Kidney capillary endothelial cell (primary cell): Measurements from ENCODE around the gene KRT33B.
A peak's percentile ranks its signal among the peaks of the same experiment; 100 is the strongest.
"Not testable (repeated sequence)": the region's sequence is repeated elsewhere in the genome, so short reads cannot be mapped to it uniquely, and the experiment has no call there.

Source experiments
- DNase-seq: peaks from one replicate; pipeline ENCODE4 v3.0.0-alpha.2; 2018; ENCODE audit warnings: low spot score

The KRT33B gene

DNA sequence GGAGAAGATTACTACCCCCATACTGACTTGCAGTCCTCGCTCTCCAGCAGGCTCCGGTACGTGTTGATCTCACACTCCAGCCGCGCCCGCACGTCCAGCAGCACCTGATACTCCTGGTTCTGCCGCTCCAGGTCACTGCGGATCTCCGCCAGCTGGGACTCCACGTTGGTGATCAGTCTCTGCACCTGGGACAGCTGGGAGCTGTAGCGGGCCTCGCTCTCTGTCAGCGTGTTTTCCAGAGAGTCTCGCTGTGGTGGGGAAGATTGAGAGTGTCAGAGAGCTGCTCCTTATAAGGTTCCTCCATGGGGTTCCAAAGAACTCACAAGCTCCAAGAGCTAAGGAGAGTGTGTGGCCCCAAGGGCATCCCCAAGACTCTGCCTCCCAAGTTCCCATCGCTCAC lies 23.2 kb downstream of the KRT33B start:
- not testable (repeated sequence) for DNase-seq

DNA sequence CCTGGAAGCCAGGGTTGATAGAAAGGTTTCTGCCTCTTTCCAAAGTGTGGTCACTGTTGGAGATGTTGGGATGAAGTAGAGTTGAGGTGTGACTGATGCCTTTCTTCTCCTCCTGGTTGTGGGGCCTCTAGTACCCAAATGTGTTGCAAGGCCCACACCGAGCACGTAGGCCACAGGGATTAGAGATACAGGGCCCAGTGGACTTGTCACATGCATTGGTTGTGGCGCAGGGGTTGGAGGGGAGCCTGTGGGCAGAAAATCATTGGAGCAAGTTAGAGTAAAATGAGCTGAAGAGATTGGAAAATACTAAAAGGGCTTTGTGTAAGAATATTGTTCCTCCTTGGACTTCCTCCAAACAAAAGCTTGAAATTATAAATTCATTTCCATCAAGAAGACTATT lies 23.6 kb downstream of the KRT33B start:
- no peak for DNase-seq

DNA sequence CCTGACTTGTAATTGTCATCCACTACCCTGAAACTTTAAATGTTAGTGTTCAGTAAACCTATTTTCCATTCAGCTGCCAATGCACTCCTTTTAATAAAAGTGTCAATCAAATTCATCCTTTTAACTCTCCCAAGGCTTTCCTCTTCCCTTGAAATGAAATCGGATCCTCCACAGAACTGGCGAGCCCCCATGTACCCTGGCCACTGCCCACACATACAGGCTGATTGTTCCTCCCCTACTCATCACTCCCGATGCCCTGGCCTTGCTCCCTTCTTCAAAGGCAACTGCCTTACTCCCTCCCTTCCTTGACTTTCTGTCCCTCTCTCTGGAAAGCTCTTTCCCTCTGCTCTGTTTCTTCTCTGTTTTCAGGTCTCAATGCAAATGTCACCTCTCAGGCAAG lies 26.6 kb downstream of the KRT33B start:
- DNase-seq, result no peak

DNA sequence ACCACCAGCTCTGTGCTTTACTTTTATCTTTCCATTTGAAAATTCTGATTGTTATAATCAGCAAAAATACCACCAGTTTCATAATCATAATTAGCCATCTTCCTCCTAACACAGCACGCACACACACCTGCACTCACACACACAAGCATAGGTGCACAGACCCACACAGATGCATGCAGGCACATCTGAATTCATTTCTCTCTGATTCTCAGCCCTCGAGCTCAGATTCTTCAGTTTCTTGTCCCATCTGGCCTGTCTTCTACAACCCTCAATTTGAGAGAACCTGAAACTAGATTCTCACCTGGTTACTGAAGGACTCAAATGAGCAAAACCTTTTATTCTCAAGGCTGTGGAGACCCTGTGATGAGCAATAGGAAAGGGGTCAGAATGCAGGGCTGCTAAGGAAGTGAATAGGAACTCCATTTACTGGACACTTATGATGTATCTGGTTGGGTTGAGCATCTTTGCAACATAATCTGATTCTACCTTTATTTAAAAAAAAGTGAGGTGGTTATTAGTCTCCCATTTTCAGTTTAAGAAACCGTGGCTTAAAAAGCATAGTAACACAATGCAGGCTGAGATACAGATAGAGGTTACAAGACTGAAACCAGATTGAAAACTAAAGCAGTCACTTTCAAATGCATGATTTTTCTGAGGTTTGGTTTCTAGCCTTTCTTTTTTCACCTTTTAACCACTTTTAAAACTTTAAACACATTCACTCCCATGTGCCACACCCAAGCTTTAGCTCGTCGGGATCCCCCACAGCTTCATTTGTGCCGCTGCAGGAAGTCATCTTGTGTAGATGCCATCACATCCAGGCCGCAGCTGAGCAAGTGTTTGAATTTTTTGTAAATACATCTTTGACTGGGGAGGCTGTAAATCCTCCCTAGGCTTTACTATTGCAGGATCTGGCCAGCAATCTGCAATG lies 28.4 kb downstream of the KRT33B start:
- DNase-seq, result no peak

DNA sequence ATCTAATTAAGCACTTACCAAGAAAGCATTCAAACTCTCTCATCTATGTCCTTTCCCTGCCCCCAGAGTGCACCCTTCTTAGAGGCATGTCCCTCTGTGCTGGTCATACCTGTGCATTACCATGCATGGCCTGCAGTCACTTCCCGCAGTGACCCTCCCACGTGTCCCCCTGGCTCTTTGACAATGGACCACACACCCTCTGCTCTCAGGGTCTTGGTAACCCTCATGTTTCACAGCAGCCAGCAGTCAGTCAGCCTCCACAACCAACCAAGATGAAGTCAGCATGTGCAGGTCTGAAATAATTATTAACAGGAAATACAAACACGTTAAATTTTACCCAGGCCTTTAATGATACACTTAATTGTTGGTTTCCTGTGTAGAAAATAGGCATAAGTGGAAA lies 29.1 kb downstream of the KRT33B start:
- no peak for DNase-seq

DNA sequence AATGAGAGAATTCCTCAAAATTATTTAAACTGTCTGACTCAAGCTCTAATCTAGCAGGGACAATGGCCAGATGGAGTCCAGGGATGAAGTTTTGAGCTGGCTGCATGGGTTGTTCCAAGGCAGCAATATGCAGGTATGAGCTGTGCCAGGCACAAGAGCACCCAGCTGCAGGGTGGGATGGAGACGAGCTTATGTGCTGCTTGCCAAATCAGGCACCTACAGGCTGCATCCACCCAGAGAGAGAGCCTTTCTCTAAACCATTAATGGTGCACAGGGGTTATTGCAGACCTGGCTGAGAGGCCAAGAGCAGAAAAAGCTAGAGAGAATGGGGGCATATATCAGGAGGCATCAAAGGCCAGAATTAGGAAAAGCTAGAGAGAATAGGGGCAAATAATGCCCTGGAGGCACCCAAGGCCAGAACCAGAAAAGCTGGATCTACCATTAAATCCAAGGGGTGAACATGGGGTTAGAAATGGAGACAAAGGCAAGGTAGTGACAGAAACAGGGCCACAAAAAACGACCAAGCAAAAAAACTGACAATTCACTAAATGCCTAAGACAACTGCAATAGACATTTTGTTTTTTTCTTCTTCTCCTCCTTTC lies 29.9 kb downstream of the KRT33B start:
- DNase-seq, result no peak

DNA sequence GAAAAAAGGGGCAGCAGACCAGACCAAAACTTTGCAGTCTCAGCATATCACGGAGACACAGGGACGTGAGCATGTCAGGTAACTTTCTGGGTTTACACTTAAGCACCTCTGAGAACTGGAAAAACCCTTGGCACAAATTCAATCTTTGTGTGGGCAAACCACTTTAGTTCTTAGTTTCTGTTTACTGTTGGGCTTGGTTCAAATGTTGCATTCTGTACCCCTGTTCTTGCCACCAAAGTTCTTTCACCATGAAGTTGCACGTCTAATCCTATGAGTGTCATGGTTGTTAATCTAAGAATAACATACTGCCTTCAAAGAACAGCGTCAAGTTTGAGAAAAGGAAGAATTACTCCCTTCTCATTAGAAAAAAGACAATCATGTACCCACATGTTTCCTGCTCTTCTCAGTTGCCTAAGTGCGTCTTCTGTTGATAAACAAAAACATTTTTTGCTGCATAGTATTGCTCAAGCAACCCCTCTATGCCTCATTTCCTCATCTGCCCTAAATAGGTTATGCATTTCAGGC lies 30.6 kb downstream of the KRT33B start:
- DNase-seq, result no peak

DNA sequence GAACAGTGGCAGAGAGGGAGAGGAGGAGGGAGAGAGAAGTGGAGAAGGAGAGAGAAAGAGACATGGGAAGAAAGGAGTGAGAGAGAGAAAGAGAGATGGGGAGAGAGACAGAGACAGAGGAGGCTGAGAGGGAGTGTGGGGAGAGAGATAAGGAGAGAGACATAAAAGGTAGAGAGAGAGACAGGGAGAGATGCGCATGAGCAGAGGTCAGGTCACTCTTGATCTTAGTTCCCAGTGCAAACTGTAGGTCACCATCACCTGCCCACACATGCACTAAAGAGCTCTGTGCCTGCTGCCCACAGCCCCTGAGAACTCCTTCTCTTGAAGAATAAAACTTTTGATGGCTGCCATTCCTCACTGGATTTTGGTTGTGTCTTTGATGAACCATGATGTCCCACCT lies 33.9 kb downstream of the KRT33B start:
- DNase-seq, result no peak

DNA sequence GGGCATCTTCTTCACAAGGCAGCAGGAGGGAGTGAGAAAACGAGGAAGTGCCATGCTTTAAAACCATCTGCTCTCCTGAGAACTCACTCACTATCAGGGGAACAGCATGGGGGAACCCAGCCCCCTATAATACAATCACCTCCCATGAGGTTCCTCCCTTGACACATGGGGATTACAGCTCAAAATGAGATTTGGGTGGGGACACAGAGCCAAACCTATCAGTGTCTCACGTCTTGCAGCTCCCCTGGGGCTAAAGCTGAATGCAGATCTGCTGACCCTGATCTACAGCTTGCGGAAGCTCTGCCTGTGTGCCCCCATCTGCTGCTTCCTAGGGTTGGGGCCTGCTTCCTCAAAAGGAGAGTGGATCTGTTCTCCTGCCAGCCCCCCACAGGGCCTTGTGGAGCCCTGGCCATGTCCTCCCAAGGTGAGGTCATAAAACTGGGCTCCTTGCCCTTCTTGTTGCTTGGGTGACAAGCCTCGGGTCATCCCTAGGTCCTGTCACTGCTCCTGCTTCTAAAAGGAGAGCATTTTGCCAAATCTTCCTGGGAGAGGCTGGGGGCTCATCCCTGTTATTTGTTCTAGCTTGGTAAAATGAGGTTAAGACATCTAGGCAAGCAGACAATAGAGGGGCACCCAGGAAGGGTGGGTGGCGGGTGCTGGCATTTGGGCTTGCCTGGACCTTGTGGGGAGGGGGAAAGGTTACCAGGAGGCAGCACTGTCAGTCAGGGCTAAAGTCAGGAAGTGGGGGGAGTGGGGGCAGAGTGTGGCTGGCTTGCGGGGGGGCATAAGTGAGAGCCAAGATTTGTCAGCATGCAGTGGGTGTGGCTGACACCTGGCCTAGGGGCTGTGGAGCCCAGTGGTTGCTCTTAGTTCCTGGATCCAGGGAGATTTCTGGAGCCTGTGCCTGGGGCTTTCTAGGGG lies 35.0 kb downstream of the KRT33B start:
- no peak for DNase-seq

DNA sequence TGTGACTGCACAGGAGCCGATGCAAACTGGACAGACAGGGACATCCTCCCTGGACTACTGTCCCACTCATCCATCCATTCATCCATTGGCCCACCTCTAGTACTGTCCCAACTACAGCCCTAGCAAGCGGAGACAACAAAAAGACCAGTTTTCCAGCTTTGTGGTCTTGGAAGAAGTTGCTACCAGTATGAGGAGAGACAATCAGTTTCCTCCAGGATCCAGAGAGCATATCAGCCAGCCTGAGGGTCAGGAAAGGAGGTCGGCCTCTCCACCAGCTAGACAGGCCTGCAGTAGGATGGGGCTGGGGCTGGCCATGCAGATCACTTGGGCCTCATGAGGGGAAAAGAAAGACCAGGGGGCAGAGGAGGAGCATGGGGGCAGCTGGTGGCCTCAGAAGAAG lies 35.8 kb downstream of the KRT33B start:
- no peak for DNase-seq

DNA sequence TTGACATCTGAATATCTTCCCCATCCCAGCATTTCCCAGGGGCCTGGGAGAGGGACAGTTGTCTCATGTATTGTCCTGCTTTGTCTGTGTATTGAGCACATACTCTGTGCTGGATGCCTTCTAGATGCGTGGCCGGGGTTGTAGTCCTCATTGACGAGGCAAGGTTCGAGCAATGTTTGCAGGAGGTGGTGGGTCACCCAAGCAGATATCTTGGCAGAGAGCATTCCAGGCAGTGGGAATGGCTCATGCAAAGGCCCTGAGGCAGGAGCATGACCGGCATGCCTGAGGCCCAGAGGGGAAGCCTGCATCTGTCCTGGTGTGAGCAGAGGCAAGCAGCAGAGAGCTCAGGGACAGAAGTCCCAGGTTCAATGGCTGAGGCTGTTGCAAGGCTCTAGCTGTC lies 36.5 kb downstream of the KRT33B start:
- DNase-seq, result no peak

DNA sequence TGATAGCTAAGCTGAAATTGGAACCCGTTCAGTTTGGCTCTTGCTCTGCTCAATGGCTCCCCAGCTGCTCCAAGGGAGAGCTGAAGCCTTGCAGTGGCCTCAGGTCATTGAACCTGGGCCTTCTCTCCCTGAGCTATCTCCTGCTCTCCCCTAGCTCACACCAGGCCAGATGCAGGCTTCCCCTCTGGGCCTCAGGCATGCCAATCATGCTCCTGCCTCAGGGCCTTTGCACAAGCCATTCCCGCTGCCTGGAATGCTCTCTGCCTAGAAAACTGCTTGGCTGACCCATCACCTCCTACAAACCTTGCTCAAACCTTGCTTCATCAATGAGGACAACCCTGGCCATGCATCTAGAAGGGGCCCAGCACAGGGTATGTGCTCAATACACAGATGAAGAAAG lies 37.4 kb downstream of the KRT33B start:
- DNase-seq, result no peak

DNA sequence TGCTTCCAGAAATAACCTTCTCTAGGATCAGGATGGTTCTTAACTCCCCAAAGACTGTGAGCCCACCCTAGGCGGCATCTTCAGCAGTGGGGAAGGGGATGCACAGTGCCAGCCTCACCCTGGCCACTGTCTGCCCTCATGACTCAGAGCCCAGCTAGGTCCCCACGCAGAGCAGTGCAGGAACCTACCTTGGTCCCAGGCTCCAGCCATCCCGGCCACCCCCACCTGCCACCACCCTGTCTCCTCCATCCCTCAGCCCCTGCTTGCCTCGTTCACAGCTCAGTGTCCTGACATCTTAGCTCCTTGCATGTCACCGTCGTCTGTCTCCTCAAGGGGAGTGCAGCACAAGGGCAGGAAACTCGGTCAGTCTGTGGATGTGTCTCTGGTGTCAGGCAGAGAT lies 38.0 kb downstream of the KRT33B start:
- no peak for DNase-seq

DNA sequence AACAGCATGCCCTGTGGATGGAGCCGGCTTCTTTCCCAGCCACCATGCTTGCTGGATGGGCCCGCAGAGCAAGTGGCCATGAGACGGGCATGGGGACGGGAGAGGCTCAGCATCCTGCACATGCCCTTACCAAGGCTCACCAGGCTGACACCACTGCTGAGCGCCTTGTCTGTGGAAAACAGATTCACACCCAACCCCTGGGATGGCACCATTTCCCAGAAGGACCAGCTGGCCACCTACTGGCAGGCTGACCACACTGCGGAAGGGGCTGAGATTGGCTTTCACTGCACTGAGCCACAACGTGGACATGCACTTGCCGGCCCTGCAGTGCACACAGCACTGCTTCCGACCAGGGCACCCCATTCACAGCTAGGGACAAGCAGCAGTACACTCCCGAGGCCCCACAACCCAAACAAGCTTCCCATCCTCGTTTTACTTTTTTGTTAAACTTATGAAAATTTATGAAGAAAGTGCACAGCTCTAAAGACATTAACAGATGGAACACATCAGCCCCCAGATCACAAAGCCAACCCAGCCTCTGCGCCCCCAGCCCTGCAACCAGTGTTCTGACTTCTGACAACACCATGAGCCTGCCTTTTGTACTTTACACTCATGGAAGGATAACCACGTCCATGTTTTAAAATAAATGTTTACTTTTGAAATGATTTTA lies 40.2 kb downstream of the KRT33B start:
- peak; percentile 40 for DNase-seq

DNA sequence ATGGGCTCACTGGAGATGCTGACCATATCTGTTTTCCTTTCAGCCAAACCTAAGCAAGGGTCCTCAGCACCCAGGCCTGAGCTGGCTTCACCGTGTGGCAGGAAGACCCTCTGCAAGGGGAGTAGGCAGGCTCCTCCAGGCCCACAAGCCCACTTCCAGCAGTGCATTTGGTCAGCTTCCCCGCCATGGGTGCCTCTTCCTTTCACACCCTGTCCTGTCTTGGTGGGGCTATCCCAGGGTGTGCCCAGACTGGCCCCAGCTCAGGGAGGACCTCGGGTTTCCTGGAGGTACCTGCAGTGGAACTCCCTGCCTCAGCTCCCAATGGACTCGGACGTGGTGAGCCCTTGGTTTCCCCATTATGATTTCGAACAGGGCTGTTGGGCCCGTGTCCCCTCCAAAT lies 41.4 kb downstream of the KRT33B start:
- DNase-seq, result no peak

DNA sequence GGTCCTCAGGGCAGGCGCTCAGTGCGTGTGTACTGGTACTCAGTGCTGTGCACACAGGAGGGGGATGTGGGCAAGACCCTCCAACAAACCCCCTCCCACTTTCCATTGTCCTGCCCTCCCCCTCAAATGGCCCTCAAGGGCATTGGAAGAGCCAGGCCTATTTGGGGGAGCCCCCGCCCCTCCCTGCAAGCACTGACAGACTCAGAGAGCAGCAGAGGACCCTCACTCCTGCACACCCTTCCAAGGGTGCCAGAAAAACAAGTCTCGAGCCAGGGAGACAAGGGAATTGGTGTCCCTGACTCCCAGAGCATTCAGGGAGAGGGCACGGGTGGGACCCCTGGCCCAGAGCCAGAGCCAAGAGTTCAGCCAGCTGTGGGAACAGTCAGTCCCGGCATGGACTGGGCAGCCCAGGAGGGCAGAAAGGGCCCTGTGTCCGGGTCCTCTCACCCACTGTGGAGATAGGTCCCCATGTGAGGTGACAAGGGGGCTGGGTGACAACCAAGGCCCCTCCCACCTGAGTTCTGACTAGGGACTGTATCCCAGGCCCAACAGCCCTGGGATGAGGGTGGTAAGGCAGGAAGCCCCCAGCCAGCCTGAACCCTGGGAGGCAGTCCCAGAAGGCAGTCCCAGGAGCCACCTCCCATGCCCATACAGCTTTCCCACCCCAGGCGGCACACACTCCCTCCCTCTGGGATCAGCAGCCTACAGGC lies 42.0 kb downstream of the KRT33B start:
- DNase-seq, result no peak

DNA sequence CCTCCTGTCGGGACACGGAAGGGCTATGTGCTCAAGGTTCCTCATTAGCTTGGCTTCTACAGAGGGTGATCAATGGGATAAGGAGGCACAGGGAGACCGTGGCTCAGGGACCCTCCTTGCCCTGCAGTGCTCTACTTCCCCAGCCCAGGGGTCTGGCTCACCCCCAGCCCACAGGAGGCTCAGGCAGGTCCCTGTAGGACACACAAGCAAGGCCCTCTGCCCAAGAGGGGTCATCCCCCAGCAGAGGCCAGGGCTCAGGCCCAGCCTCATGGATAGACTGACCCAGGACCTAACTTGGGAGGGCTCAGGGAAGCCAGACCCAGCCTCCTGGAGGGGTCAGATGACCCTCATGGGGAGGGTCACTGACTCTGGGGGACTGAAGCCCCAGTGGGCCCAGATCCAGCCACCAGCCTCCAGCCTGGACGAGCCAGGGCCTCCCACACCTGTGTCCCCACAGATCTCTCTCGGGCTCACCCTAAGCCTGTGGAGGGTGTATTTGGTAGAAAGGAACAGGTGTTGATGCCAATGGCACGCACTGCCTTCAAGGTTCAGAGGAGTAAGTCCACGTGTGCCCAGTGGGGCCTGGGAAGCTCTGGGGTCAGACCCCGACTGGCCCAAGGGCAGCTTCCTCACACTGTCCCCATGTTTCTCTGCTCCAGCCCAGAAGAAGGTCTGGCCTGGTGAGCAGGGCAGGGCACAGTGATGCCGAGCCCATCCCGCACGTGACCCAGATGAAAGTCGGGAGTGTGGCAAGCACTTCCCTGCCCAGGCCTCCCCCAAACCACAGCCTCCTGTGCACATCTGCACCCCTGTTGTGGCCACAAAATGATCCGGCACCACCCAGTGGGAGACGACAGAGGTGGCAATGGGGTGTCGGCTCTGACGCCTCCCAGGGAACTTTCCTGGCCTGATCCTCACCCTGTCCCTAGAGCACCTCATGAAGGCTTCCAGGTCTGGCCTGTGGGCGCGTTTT lies 43.2 kb downstream of the KRT33B start:
- no peak for DNase-seq

DNA sequence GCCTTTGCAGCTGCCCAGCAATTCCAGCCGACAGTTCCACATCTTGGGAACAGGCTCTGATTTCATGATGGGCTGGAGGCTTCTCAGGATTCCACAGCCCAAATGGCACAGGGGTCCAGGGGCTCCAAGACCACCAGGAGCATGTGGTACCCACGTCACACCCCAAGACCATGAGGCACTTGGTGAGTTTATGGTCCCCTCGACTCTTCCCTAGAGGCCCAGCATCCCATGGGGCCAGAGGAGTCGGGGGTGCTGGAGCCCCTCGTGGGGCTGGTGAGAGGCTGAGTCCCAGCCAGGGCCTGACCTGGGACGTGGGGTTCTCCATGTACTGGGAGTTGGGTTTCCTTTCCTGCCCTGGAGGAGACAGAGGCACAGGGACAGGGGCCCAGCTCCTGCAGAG lies 44.0 kb downstream of the KRT33B start:
- no peak for DNase-seq

DNA sequence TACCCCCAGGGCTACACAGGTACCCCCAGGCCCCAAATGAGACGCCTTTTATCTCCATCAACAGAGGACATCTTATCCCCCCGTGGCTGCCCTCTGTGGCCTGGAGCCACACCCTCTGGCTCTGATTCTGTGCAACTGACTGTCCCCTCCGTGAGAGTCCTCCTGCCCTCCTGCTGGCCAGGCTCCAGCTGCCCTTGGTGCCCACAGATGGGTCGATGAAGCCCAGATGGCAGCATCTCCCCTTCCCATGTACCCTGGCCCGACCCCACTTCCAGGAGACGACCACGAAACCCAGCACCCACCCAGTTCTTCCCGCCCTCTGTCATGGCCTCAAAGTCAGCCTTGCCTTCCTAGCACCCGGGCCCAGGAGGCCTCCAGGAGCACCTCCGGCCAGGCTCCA lies 44.5 kb downstream of the KRT33B start:
- no peak for DNase-seq
